NCI-H82 (cell line): ENCODE measurements around the gene FKBP10.
"Not testable (repeated sequence)": the region's sequence is repeated elsewhere in the genome, so short reads cannot be mapped to it uniquely, and the experiment has no call there.

ENCODE experiments used
- DNase-seq: peaks from one replicate; lab custom pipeline; 2025; lab: John Stamatoyannopoulos, UW

Gene FKBP10

GRCh38 chr17:41839448-41839847 is 26.6 kb downstream of the FKBP10 start:
- DNase-seq, result not testable (repeated sequence)

GRCh38 chr17:41840781-41841180 is 28.0 kb downstream of the FKBP10 start:
- not testable (repeated sequence) for DNase-seq

- DNase-seq, result no peak
These were observed 32.2 kb downstream of the FKBP10 start for GRCh38 chr17:41844971-41845370.

GRCh38 chr17:41848788-41849187 is 36.0 kb downstream of the FKBP10 start:
- DNase-seq, result no peak

GRCh38 chr17:41849251-41849990 is 36.6 kb downstream of the FKBP10 start:
- DNase-seq, result no peak

- DNase-seq, result not testable (repeated sequence)
These were observed 38.6 kb downstream of the FKBP10 start for GRCh38 chr17:41851382-41851781.

- peak; percentile 75 for DNase-seq
These were observed 47.6 kb downstream of the FKBP10 start for GRCh38 chr17:41860254-41860931.

- peak; percentile 27 for DNase-seq
These were observed 50.5 kb downstream of the FKBP10 start for GRCh38 chr17:41863074-41863848.

- peak; percentile 52 for DNase-seq
These were observed 51.7 kb downstream of the FKBP10 start for GRCh38 chr17:41864498-41864835.

- peak; percentile 96 for DNase-seq
These were observed 52.2 kb downstream of the FKBP10 start, which contains the start of gene KLHL11 for GRCh38 chr17:41864836-41865595. Gene KLHL11, minus strand, starts transcription at chr17:41865423. Its CDS starts 53 bp downstream, at chr17:41865370.

GRCh38 chr17:41865596-41865893 is 52.7 kb downstream of the FKBP10 start:
- DNase-seq, result no peak

- no peak for DNase-seq
These were observed 55.8 kb downstream of the FKBP10 start for GRCh38 chr17:41868568-41868967.

- no peak for DNase-seq
These were observed 56.6 kb downstream of the FKBP10 start for GRCh38 chr17:41869426-41869825.

- DNase-seq, result no peak
These were observed 57.3 kb downstream of the FKBP10 start for GRCh38 chr17:41870097-41870496.

GRCh38 chr17:41870627-41871026 is 57.8 kb downstream of the FKBP10 start:
- DNase-seq, result no peak

GRCh38 chr17:41871789-41872188 is 59.0 kb downstream of the FKBP10 start:
- no peak for DNase-seq
